Activated CD8-positive, alpha-beta memory T cell treated with anti-CD3 and anti-CD28 coated beads for 4 hours (primary cell): Measurements from ENCODE around the gene CEACAM6.

Experiments
- DNase-seq, 2 donors: peaks; one replicate each; pipeline ENCODE4 v3.0.0-alpha.2; 2020; ENCODE audit warnings: low read depth in 2 of 2

CEACAM6 gene

DNA sequence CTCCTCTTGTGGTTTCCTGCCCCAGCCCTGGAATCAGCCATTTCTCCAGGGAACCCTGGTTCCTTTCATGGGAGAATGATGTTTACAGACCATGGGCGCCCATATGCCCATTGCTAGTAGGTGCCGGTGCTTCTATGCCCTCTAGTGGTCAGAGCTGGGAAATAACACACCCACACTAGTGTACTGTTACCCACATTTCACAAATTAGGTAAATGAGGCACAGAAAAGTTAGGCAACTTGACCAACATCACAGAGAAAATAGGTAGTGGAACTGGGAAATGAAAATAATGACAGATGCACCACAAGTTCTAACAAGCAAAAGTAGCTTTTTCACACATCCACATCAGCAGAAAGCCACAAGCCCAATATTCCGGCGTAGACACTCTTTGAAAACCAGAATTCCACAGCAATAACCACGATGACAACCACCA, 39.7 kb downstream of the CEACAM6 start:
- peak; percentile 26 to 45 for DNase-seq

DNA sequence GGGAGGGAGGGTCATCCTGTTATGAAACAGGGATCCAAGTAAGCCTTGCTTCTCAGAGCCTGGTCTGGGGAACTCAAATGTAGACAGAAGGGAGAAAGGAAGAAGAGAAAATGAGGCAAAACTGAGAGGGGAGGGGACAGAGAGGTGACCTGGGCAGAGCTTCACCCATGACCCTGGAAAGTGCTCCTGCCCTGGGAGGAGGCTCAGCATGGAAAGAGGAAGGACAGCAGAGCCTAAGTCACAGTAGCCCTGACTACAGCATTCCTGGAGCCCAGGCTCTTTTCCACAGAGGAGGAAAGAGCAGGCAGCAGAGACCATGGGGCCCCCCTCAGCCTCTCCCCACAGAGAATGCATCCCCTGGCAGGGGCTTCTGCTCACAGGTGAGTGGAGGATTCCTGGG, 41.0 kb downstream of the CEACAM6 start, which contains the start of gene CEACAM3:
Gene CEACAM3, plus strand, starts transcription at position 226 of the 400 bp plus-strand sequence. Its CDS starts 91 bp downstream, at position 317.
- DNase-seq, result no peak

DNA sequence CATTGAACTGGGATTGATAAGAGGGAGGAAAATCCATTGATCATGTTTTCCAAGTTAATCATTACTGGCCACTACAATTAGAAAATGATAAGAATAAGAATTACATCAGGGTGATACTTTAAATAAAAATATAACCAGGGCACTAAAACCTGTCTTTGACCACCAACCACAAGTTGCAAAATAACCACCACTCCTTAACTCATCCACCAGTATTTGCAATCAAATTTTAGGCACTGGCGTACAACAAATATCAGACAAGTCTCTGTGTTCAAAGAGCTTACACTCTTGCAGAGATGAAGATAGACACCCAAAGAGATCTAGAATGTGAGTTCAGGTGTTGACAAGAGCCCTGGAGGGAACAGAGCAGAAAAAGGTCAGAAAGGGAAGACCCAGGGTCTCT, 41.6 kb downstream of the CEACAM6 start:
- DNase-seq, result no peak

- no peak for DNase-seq
Measured at GRCh38 chr19:41799444-41800000, 44.2 kb downstream of the CEACAM6 start.

DNA sequence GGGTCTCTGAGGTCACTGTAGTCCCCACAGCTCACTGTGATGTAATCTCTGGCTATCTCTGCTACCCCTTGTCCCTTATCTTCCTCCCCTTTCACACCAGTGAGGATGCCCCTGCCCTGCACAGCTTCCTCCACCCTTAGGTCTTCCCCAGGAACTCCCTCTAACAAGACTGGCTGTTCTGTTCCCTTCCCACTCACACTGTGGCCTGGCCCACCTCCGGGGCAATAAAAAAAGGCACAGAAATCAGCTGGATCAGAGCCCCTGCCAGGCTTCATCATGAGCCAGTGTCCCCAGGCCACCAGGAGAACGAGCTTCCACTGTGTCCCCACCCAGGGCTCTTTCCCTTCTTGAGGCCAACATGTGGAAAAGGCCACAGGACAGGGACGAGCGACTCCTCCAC, 45.7 kb downstream of the CEACAM6 start:
- no peak for DNase-seq

DNA sequence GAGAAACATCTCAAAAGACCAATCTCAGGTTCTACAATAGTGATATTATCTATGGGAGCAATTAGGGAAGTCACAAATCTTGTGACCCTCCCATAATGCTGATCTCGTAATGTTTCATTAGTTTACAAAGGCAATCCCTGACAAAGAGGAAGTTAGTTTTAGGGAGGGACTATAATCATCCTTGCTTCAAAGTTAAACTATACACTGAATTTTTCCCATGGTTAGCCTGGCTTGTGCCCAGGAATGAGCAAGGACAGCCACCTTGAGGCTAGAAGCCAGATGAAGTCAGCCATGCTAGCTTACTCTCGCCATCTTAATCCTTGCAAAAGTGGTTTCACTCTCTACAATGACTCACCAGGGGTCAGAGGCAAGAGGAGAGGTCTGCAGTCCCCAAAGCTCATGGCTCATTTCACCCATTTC, 46.5 kb downstream of the CEACAM6 start:
- DNase-seq, result no peak

- DNase-seq, result no peak
Measured at GRCh38 chr19:41802770-41803169, 47.4 kb downstream of the CEACAM6 start.

DNA sequence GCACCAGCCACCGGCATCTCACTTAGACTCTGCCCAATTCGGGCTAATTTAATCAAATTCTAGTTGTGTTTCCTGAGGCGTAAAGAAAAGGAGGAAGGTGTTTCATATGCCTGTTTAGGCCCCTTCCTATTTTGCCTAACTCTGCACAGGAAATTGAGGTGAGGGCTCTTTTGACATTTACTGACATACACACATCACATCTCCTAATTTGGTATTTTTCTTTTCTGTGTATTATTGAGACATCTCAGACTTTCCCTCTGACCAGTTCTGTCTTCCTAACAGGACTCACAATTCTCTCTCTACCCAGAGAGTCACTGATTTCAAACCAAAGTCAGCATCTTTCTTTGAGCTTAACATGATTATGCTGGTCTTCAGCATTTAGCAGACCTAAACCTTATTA, 49.0 kb downstream of the CEACAM6 start:
- no peak for DNase-seq

GRCh38 chr19:41807176-41807575, 51.8 kb downstream of the CEACAM6 start:
- DNase-seq, result no peak

DNA sequence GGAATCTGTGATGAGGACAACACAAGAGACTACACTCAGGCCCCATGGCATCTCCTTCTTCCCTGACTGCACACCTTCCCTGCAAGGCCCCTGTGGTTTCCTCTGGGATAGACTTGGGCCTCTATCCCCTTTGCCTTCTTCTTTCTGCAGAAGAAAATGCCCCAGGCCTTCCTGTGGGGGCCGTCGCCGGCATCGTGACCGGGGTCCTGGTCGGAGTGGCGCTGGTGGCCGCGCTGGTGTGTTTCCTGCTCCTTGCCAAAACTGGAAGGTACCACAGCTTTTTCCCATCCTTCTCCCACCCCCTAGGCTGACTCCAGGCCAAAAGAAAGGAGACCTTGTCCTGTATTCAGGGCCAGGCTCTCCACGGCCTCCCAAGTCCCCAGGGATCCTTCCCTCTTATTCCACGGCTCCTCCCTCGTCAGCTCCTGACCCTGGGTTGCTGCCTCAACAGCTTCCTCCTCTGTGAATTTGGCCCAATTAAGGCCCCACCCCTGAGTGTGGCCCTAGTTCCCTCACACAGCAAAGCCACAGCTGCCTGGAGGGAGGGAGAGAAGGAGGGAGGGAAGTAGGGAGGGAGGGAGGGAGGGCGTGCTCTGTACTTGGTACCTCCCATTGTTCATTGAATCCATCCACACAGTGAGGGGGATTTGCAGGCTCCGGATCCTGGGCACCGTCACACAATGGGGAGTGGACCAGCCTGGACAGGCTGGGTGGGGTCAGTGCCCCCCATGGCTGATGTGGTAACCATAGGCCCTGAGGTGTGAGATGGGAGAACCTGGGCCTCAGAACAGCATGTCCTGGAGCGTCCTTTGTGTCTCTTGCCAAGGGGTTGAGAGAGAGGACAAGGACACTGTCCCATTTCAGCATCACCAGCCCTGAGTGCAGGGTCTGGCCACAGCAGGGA, 53.6 kb downstream of the CEACAM6 start:
- no peak for DNase-seq

- no peak for DNase-seq
Measured at GRCh38 chr19:41810301-41810700, 55.0 kb downstream of the CEACAM6 start.

DNA sequence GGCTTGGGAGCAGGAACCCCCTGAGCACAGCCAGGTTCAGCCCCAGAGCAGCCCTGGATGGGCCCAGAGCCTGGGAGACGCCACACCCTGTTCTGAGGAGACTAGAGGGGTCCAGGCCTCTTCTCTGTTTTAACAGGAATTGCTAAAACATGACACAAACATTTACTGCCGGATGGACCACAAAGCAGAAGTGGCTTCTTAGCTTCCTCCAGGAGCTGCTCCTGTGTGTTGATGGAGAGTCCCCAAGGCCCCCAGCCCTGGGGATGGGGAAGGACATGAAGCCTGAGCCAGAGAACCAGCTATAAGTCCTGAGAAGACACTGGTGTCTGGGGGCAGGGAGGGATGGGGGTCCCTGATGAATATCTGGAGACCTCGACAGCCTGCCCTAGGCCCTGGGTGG, 55.7 kb downstream of the CEACAM6 start:
- DNase-seq, result no peak

DNA sequence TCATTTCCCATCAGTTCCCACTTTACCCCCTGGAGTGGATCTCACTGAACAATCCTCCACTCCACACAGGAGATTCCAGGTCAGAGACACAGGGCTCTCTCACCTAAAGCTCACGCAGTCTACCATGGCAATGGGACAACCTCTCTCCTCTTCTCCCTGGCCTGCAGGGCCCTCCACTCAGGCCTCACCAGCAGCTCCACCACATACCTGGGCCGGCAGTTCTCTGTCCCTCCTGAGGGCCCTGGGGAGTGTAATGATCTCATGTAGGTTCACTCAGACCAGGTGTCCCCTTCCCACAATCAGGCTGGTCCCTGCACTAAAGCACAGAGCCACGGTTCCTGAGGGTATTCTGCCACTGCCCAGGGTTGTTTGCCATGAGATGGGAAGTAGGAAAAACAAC, 56.7 kb downstream of the CEACAM6 start:
- DNase-seq, result no peak

DNA sequence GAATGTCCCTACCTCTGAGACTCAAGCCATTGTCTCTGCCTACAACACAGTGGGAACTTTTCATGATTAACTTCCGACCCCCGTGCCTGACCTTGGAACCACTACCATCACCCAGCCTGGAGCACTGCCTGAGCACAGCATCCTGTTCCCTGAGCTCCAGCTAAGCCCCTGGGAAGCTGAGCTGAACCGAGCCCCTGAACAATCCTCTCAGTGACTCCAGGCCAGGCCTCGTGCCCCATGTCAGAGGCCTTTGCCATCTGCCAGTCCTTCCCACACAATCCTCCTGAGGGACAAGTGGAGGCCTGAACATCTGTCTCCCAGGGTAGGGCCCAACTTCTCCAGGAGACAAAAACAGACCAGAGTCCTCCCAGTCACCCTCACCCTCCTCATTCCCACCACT, 58.6 kb downstream of the CEACAM6 start:
- DNase-seq, result no peak

- DNase-seq, result no peak
Measured at GRCh38 chr19:41815301-41815700, 60.0 kb downstream of the CEACAM6 start.

- DNase-seq, result no peak
Measured at GRCh38 chr19:41816761-41817160, 61.4 kb downstream of the CEACAM6 start.

- peak in 1 of 2 donors; percentile 10 for DNase-seq
Measured at GRCh38 chr19:41821003-41821735, 65.8 kb downstream of the CEACAM6 start.
